KMS-11 (cell line): Measurements from ENCODE around the gene TMEM272.

ENCODE experiments used
- H2AFZ ChIP-seq: fragments of 200-600 bp; sonication (generic); 2 replicates; pipeline ENCODE4 v1.6.1; 2016; ENCODE audit warnings: antibody characterized with exemption, mixed run types, low read depth
- H3K27ac ChIP-seq: fragments of 200-600 bp; sonication (generic); 2 replicates; pipeline ENCODE4 v1.6.1; 2016; ENCODE audit warnings: mild to moderate bottlenecking, mixed run types
- H3K27me3 ChIP-seq: fragments of 200-600 bp; sonication (generic); 2 replicates; pipeline ENCODE4 v1.6.1; 2017; ENCODE audit warnings: mild to moderate bottlenecking, low read depth, mixed run types, moderate library complexity; ENCODE audit not compliant: insufficient read depth
- H3K36me3 ChIP-seq: fragments of 200-600 bp; sonication (generic); 2 replicates; pipeline ENCODE4 v1.6.1; 2017; ENCODE audit warnings: mild to moderate bottlenecking, mixed run types; ENCODE audit not compliant: insufficient read depth
- H3K4me1 ChIP-seq: fragments of 200-600 bp; sonication (generic); 2 replicates; pipeline ENCODE4 v1.6.1; 2016; ENCODE audit warnings: mild to moderate bottlenecking, low read depth, mixed run types; ENCODE audit not compliant: poor library complexity, severe bottlenecking
- H3K4me2 ChIP-seq: fragments of 200-600 bp; sonication (generic); 2 replicates; pipeline ENCODE4 v1.7.0; 2016; ENCODE audit warnings: mild to moderate bottlenecking, mixed run types
- H3K4me3 ChIP-seq: fragments of 200-600 bp; sonication (generic); IDR thresholded peaks from 2 replicates; pipeline ENCODE4 v1.6.1; 2017; ENCODE audit warnings: low read depth, low read length, mixed read lengths; ENCODE audit not compliant: insufficient read depth
- H3K79me2 ChIP-seq: fragments of 200-600 bp; sonication (generic); 2 replicates; pipeline ENCODE4 v1.6.1; 2016; ENCODE audit warnings: low read depth, mixed run types; ENCODE audit not compliant: insufficient read depth
- H3K9ac ChIP-seq: fragments of 200-600 bp; sonication (generic); 2 replicates; pipeline ENCODE4 v1.6.1; 2016; ENCODE audit warnings: mild to moderate bottlenecking, mixed run types
- H4K20me1 ChIP-seq: fragments of 200-600 bp; sonication (generic); 2 replicates; pipeline ENCODE4 v1.6.1; 2016; ENCODE audit warnings: mild to moderate bottlenecking, mixed run types; ENCODE audit not compliant: insufficient read depth
- CTCF ChIP-seq: fragments of 200-600 bp; sonication (generic); conservative IDR thresholded peaks from 2 replicates; pipeline ENCODE4 v1.6.1; 2017; ENCODE audit warnings: low read depth, mild to moderate bottlenecking, antibody characterized with exemption, low read length, moderate library complexity, mixed read lengths

The TMEM272 gene

GRCh38 chr13:51794964-51795363, 50.0 kb downstream of the TMEM272 start:
- TF ChIP-seq CTCF = no peak
- H3K27ac ChIP-seq = no peak overlapping the region
- H3K27me3 ChIP-seq = no peaks in the 10 kb centered on the region
- no peaks in the 10 kb centered on the region for H4K20me1 ChIP-seq
- peaks cover 10% of the 10 kb centered on the region for H3K4me1 ChIP-seq
- no peaks in the 10 kb centered on the region for H3K36me3 ChIP-seq
- no peak overlapping the region for H3K4me2 ChIP-seq
- no peaks in the 10 kb centered on the region for H3K79me2 ChIP-seq
- H3K4me3 ChIP-seq = no peak overlapping the region
- H2AFZ ChIP-seq = no peak overlapping the region
- H3K9ac ChIP-seq = no peak overlapping the region

GRCh38 chr13:51793570-51794271, 51.3 kb downstream of the TMEM272 start:
- Histone ChIP-seq H3K27me3 (no peaks in the 10 kb centered on the region), H3K4me2 (no peak overlapping the region), H3K9ac (no peak overlapping the region), H4K20me1 (no peaks in the 10 kb centered on the region), H3K36me3 (no peaks in the 10 kb centered on the region), H3K79me2 (no peaks in the 10 kb centered on the region), H2AFZ (no peak overlapping the region), H3K4me1 (peaks cover 10% of the 10 kb centered on the region), H3K4me3 (no peak overlapping the region), H3K27ac (no peak overlapping the region)
- TF ChIP-seq CTCF = no peak

- Histone ChIP-seq H3K4me2 (no peak overlapping the region), H4K20me1 (no peaks in the 10 kb centered on the region), H3K27ac (no peak overlapping the region), H3K27me3 (no peaks in the 10 kb centered on the region), H3K4me3 (no peak overlapping the region), H3K9ac (no peak overlapping the region), H2AFZ (no peak overlapping the region), H3K36me3 (no peaks in the 10 kb centered on the region), H3K79me2 (no peaks in the 10 kb centered on the region), H3K4me1 (no peaks in the 10 kb centered on the region)
- no peak for TF ChIP-seq CTCF
Measured at GRCh38 chr13:51786425-51787265, 58.3 kb downstream of the TMEM272 start.

- H2AFZ ChIP-seq = no peak overlapping the region
- H3K27me3 ChIP-seq = no peaks in the 10 kb centered on the region
- H3K36me3 ChIP-seq = no peaks in the 10 kb centered on the region
- no peak overlapping the region for H3K4me3 ChIP-seq
- no peak overlapping the region for H3K9ac ChIP-seq
- no peak for TF ChIP-seq CTCF
- H4K20me1 ChIP-seq = no peaks in the 10 kb centered on the region
- H3K79me2 ChIP-seq = no peaks in the 10 kb centered on the region
- no peaks in the 10 kb centered on the region for H3K4me1 ChIP-seq
- H3K27ac ChIP-seq = no peak overlapping the region
- no peak overlapping the region for H3K4me2 ChIP-seq
Measured at GRCh38 chr13:51785712-51786424, 59.1 kb downstream of the TMEM272 start.
